SK-N-SH treated with all-trans-retinoic acid at 6 μM for 48 hours (cell line): ENCODE measurements around the gene MBOAT2.

Experiments used
- ATAC-seq: fragments of 200-7000 bp; cut with Tn5 transposase; 3 replicates; pipeline ENCODE4 v1.9.1; 2020; ENCODE audit warnings: mild to moderate bottlenecking, moderate library complexity
- ARNTL ChIP-seq: fragments of 450-650 bp; formaldehyde crosslinking; IDR thresholded peaks from 2 replicates; pipeline ENCODE4 v1.5.0; 2020; ENCODE audit warnings: low read depth, mild to moderate bottlenecking, moderate library complexity, borderline replicate concordance
- BACH2 ChIP-seq: fragments of 250-450 bp; sonication (Bioruptor Pico); IDR thresholded peaks from 2 replicates; pipeline ENCODE4 v1.9.0; 2021; ENCODE audit warnings: mild to moderate bottlenecking, borderline replicate concordance
- CSDC2 ChIP-seq: fragments of 250-450 bp; sonication (Bioruptor Pico); IDR thresholded peaks from 2 replicates; pipeline ENCODE4 v1.5.0; 2020; ENCODE audit warnings: mild to moderate bottlenecking, moderate library complexity
- ESRRG ChIP-seq: fragments of 250-450 bp; sonication (Bioruptor Pico); IDR thresholded peaks from 2 replicates; pipeline ENCODE4 v1.6.1; 2021; ENCODE audit warnings: mild to moderate bottlenecking
- GLIS3 ChIP-seq: fragments of 250-450 bp; sonication (Bioruptor Pico); IDR thresholded peaks from 2 replicates; pipeline ENCODE4 v1.5.0; 2020; ENCODE audit warnings: mild to moderate bottlenecking, moderate library complexity
- ISL1 ChIP-seq: fragments of 250-450 bp; sonication (Bioruptor Pico); IDR thresholded peaks from 2 replicates; pipeline ENCODE4 v2.1.2; 2022; ENCODE audit warnings: mild to moderate bottlenecking, moderate library complexity
- OSR1 ChIP-seq: fragments of 250-450 bp; sonication (Bioruptor Pico); IDR thresholded peaks from 2 replicates; pipeline ENCODE4 v1.8.0; 2022; ENCODE audit warnings: moderate library complexity, mild to moderate bottlenecking, inconsistent platforms
- PPARA ChIP-seq: fragments of 250-450 bp; sonication (Bioruptor Pico); IDR thresholded peaks from 2 replicates; pipeline ENCODE4 v1.5.0; 2020; ENCODE audit warnings: mild to moderate bottlenecking, borderline replicate concordance
- RARB ChIP-seq: fragments of 250-450 bp; sonication (Bioruptor Pico); IDR thresholded peaks from 2 replicates; pipeline ENCODE4 v1.8.0; 2021; ENCODE audit warnings: mild to moderate bottlenecking, moderate library complexity
- SNAI2 ChIP-seq: fragments of 250-450 bp; sonication (Bioruptor Pico); IDR thresholded peaks from 2 replicates; pipeline ENCODE4 v1.5.0; 2020; ENCODE audit warnings: mild to moderate bottlenecking, moderate library complexity
- TCF4 ChIP-seq: fragments of 250-450 bp; sonication (Bioruptor Pico); IDR thresholded peaks from 2 replicates; pipeline ENCODE4 v1.8.0; 2021; ENCODE audit warnings: mild to moderate bottlenecking, moderate library complexity, borderline replicate concordance
- TOX ChIP-seq: fragments of 250-450 bp; sonication (Bioruptor Pico); IDR thresholded peaks from 2 replicates; pipeline ENCODE4 v1.8.0; 2021; ENCODE audit warnings: mild to moderate bottlenecking, moderate library complexity, borderline replicate concordance
- ZC3H10 ChIP-seq: fragments of 250-450 bp; sonication (Bioruptor Pico); IDR thresholded peaks from 2 replicates; pipeline ENCODE4 v1.5.1; 2021; ENCODE audit warnings: mild to moderate bottlenecking, moderate library complexity
- ZFP3 ChIP-seq: fragments of 250-450 bp; sonication (Bioruptor Pico); IDR thresholded peaks from 2 replicates; pipeline ENCODE4 v1.5.0; 2020; ENCODE audit warnings: mild to moderate bottlenecking, moderate library complexity
- ZNF565 ChIP-seq: fragments of 450-650 bp; formaldehyde crosslinking; conservative IDR thresholded peaks from 2 replicates; pipeline ENCODE4 v1.5.0; 2020; ENCODE audit warnings: low read depth, mild to moderate bottlenecking, moderate library complexity
- ZNF70 ChIP-seq: fragments of 450-650 bp; formaldehyde crosslinking; IDR thresholded peaks from 2 replicates; pipeline ENCODE4 v1.5.0; 2020; ENCODE audit warnings: mild to moderate bottlenecking, moderate library complexity
- ZNF8 ChIP-seq: fragments of 450-650 bp; formaldehyde crosslinking; IDR thresholded peaks from 2 replicates; pipeline ENCODE4 v1.5.0; 2020; ENCODE audit warnings: mild to moderate bottlenecking, moderate library complexity
- TF ChIP-seq, protein P1 (sequence below): fragments of 250-450 bp; sonication (Bioruptor Pico); IDR thresholded peaks from 2 replicates; pipeline ENCODE4 v1.8.0; 2021; ENCODE audit warnings: low read depth, mild to moderate bottlenecking, moderate library complexity, borderline replicate concordance
- TF ChIP-seq, protein P2 (sequence below): fragments of 250-450 bp; sonication (Bioruptor Pico); IDR thresholded peaks from 2 replicates; pipeline ENCODE4 v1.8.0; 2020; ENCODE audit warnings: mild to moderate bottlenecking, moderate library complexity, borderline replicate concordance
- TF ChIP-seq, protein P3 (sequence below): fragments of 250-450 bp; sonication (Bioruptor Pico); IDR thresholded peaks from 2 replicates; pipeline ENCODE4 v1.5.1; 2021; ENCODE audit warnings: mild to moderate bottlenecking, moderate library complexity
- TF ChIP-seq, protein P4 (sequence below): fragments of 250-450 bp; sonication (Bioruptor Pico); IDR thresholded peaks from 2 replicates; pipeline ENCODE4 v1.5.0; 2020; ENCODE audit warnings: mild to moderate bottlenecking, moderate library complexity

MBOAT2 gene

DNA sequence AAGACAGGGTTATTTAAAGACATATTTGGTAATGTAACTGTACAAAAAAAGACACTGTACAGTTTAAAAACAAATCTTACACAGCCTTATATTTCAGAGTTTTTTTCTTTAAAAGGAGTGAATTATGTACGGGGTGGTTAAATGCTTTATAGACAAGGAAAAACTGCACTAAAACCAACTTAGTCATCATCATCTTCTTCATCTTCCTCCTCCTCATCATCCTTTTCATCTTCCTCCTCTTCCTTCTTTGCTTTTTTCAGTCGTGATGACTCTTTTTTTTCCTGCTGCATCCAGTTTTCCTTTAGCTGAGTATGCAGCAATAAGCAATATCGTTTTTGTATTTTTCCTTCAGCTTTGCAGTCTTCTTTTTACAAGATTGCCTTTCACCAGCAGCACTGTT lies 14.6 kb upstream of the MBOAT2 start:
- no peak for ATAC-seq
- TF ChIP-seq, protein P1, sequence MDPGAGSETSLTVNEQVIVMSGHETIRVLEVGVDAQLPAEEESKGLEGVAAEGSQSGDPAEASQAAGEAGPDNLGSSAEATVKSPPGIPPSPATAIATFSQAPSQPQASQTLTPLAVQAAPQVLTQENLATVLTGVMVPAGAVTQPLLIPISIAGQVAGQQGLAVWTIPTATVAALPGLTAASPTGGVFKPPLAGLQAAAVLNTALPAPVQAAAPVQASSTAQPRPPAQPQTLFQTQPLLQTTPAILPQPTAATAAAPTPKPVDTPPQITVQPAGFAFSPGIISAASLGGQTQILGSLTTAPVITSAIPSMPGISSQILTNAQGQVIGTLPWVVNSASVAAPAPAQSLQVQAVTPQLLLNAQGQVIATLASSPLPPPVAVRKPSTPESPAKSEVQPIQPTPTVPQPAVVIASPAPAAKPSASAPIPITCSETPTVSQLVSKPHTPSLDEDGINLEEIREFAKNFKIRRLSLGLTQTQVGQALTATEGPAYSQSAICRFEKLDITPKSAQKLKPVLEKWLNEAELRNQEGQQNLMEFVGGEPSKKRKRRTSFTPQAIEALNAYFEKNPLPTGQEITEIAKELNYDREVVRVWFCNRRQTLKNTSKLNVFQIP: no peak
- TF ChIP-seq ESRRG (CRISPR knock-in tag): no peak
- no peak for TF ChIP-seq ISL1 (CRISPR knock-in tag)
- no peak for TF ChIP-seq ARNTL (CRISPR knock-in tag)
- no peak for TF ChIP-seq SNAI2 (CRISPR knock-in tag)
- TF ChIP-seq ZNF8 (CRISPR knock-in tag): no peak
- no peak for TF ChIP-seq OSR1
- TF ChIP-seq GLIS3 (CRISPR knock-in tag): no peak
- TF ChIP-seq, protein P2, sequence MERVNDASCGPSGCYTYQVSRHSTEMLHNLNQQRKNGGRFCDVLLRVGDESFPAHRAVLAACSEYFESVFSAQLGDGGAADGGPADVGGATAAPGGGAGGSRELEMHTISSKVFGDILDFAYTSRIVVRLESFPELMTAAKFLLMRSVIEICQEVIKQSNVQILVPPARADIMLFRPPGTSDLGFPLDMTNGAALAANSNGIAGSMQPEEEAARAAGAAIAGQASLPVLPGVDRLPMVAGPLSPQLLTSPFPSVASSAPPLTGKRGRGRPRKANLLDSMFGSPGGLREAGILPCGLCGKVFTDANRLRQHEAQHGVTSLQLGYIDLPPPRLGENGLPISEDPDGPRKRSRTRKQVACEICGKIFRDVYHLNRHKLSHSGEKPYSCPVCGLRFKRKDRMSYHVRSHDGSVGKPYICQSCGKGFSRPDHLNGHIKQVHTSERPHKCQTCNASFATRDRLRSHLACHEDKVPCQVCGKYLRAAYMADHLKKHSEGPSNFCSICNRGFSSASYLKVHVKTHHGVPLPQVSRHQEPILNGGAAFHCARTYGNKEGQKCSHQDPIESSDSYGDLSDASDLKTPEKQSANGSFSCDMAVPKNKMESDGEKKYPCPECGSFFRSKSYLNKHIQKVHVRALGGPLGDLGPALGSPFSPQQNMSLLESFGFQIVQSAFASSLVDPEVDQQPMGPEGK (CRISPR knock-in tag): no peak
- no peak for TF ChIP-seq CSDC2 (CRISPR knock-in tag)
- TF ChIP-seq RARB: no peak
- TF ChIP-seq ZNF70 (CRISPR knock-in tag): no peak
- no peak for TF ChIP-seq ZNF565 (CRISPR knock-in tag)

DNA sequence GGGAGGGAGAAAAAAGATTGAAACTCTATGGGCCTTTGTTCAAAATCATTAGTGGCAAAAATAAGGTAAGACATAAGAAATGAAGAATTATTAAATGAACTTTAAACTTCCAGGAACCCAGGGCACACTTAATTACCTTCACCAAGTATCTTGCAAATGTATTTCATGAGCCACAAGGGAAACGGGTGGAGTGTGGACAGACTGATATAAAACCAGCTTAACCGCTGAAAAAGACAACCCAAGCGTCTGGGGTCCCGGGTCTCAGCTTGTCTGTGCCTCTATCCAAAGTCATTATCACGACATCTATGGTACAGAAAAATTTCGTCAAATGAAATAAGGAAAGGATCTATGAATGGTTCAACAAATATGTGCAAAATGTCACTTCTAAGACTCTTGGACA lies 13.9 kb upstream of the MBOAT2 start:
- ATAC-seq: no peak
- TF ChIP-seq RARB (no peak), TOX (no peak), TCF4 (CRISPR knock-in tag) (no peak), ZNF565 (CRISPR knock-in tag) (no peak), BACH2 (no peak), PPARA (no peak), ZC3H10 (CRISPR knock-in tag) (no peak), ZNF70 (CRISPR knock-in tag) (no peak)

DNA sequence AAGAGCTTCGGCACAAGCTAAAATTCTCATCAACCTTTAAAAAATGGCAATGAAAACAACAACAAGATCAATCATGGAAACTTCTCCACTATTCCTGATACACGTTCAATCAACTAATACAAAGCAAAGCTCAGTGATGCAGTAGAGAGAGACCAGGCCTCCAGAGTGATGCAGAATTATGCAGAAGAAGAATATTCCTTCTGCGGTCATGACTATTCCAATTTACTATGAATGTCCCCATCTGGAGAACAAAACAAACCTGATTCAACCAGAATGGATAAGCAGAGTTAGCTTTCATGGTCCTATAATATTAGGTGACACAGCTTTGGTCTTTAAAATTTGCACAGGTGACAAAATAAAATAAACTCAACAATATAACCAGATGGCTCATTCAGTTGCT lies 12.5 kb upstream of the MBOAT2 start:
- no peak for TF ChIP-seq RARB
- no peak for TF ChIP-seq CSDC2 (CRISPR knock-in tag)
- no peak for TF ChIP-seq TOX
- TF ChIP-seq ARNTL (CRISPR knock-in tag): no peak
- no peak for ATAC-seq

DNA sequence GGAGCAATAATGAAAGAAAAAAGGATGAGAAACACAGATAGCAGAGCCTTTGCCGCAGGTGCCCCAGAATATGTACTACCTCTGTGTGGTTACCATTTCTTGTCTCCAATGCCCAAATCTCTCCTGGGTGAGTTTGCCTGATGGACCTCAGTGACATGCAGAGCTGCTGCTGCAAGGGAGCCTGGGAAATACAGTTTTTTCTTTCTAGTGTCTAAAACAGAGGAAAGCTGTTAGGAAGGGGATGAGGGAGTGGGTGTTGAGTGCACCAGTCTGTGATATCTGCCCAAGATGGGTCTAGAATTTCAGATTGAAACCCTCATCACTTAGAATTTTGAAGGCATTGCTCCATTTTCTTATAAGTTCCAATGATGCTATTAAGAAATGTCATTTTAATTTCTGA lies 9.9 kb upstream of the MBOAT2 start:
- no peak for ATAC-seq
- TF ChIP-seq TCF4 (CRISPR knock-in tag): no peak
- TF ChIP-seq, protein P3, sequence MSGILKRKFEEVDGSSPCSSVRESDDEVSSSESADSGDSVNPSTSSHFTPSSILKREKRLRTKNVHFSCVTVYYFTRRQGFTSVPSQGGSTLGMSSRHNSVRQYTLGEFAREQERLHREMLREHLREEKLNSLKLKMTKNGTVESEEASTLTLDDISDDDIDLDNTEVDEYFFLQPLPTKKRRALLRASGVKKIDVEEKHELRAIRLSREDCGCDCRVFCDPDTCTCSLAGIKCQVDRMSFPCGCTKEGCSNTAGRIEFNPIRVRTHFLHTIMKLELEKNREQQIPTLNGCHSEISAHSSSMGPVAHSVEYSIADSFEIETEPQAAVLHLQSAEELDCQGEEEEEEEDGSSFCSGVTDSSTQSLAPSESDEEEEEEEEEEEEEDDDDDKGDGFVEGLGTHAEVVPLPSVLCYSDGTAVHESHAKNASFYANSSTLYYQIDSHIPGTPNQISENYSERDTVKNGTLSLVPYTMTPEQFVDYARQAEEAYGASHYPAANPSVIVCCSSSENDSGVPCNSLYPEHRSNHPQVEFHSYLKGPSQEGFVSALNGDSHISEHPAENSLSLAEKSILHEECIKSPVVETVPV (CRISPR knock-in tag): no peak
- TF ChIP-seq ISL1 (CRISPR knock-in tag): no peak
- TF ChIP-seq, protein P1: no peak
- TF ChIP-seq, protein P2 (CRISPR knock-in tag): no peak
- no peak for TF ChIP-seq PPARA
- TF ChIP-seq, protein P4, sequence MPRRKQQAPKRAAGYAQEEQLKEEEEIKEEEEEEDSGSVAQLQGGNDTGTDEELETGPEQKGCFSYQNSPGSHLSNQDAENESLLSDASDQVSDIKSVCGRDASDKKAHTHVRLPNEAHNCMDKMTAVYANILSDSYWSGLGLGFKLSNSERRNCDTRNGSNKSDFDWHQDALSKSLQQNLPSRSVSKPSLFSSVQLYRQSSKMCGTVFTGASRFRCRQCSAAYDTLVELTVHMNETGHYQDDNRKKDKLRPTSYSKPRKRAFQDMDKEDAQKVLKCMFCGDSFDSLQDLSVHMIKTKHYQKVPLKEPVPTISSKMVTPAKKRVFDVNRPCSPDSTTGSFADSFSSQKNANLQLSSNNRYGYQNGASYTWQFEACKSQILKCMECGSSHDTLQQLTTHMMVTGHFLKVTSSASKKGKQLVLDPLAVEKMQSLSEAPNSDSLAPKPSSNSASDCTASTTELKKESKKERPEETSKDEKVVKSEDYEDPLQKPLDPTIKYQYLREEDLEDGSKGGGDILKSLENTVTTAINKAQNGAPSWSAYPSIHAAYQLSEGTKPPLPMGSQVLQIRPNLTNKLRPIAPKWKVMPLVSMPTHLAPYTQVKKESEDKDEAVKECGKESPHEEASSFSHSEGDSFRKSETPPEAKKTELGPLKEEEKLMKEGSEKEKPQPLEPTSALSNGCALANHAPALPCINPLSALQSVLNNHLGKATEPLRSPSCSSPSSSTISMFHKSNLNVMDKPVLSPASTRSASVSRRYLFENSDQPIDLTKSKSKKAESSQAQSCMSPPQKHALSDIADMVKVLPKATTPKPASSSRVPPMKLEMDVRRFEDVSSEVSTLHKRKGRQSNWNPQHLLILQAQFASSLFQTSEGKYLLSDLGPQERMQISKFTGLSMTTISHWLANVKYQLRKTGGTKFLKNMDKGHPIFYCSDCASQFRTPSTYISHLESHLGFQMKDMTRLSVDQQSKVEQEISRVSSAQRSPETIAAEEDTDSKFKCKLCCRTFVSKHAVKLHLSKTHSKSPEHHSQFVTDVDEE (CRISPR knock-in tag): no peak
- no peak for TF ChIP-seq GLIS3 (CRISPR knock-in tag)
- no peak for TF ChIP-seq CSDC2 (CRISPR knock-in tag)
- TF ChIP-seq BACH2: no peak
- TF ChIP-seq ZNF70 (CRISPR knock-in tag): no peak
- TF ChIP-seq RARB: no peak
- TF ChIP-seq ZNF565 (CRISPR knock-in tag): no peak
- TF ChIP-seq ARNTL (CRISPR knock-in tag): no peak
- no peak for TF ChIP-seq OSR1
- TF ChIP-seq ZFP3: no peak
- no peak for TF ChIP-seq ZC3H10 (CRISPR knock-in tag)
- no peak for TF ChIP-seq ZNF8 (CRISPR knock-in tag)
- TF ChIP-seq, all 23 proteins: peak for 0
